DND-41 (cell line): ENCODE results near the gene KRT25.

Source experiments
- ATAC-seq: fragments of 200-7000 bp; cut with Tn5 transposase; 3 replicates; pipeline ENCODE4 v1.9.1; 2021; ENCODE audit warnings: low read depth; ENCODE audit not compliant: insufficient read depth
- DNase-seq: peaks from one replicate; pipeline ENCODE4 v3.0.0-alpha.2; 2020
- H2AFZ ChIP-seq: 2 replicates; pipeline ENCODE4 v1.6.0; 2012; ENCODE audit warnings: low read depth, low read length
- H3K27ac ChIP-seq: 2 replicates; pipeline ENCODE4 v1.5.1; 2012; ENCODE audit warnings: low read length, inconsistent platforms
- H3K27me3 ChIP-seq: fragments of 200-600 bp; sonication (generic); 2 replicates; pipeline ENCODE4 v1.6.0; 2012; ENCODE audit warnings: low read length, mild to moderate bottlenecking, inconsistent platforms; ENCODE audit not compliant: insufficient read depth, poor library complexity
- H3K36me3 ChIP-seq: 2 replicates; pipeline ENCODE4 v1.5.1; 2012; ENCODE audit warnings: low read length, inconsistent platforms; ENCODE audit not compliant: insufficient read depth
- H3K4me1 ChIP-seq: 2 replicates; pipeline ENCODE4 v1.5.1; 2012; ENCODE audit warnings: mild to moderate bottlenecking, low read length; ENCODE audit not compliant: insufficient read depth
- H3K4me2 ChIP-seq: 2 replicates; pipeline ENCODE4 v1.6.0; 2012; ENCODE audit warnings: mild to moderate bottlenecking, moderate library complexity, low read length, inconsistent platforms; ENCODE audit not compliant: insufficient read depth
- H3K4me3 ChIP-seq, 2 experiments: fragments of 200-600 bp in 1 of 2; shearing (Covaris generic) in 1 of 2; 2 replicates each; pipeline ENCODE4 v1.5.1; 2012 to 2016; ENCODE audit warnings: inconsistent platforms in 2 of 2, low read length in 2 of 2, mild to moderate bottlenecking in 2 of 2, low read depth in 1 of 2, moderate library complexity in 1 of 2
- H3K79me2 ChIP-seq: 2 replicates; pipeline ENCODE4 v1.6.0; 2012; ENCODE audit warnings: low read length, inconsistent platforms; ENCODE audit not compliant: insufficient read depth
- H3K9ac ChIP-seq: 2 replicates; pipeline ENCODE4 v1.6.0; 2012; ENCODE audit warnings: low read depth, mild to moderate bottlenecking, inconsistent platforms, low read length, moderate library complexity
- H3K9me3 ChIP-seq: 2 replicates; pipeline ENCODE4 v1.5.1; 2012; ENCODE audit warnings: low read length, moderate library complexity, mild to moderate bottlenecking, inconsistent platforms; ENCODE audit not compliant: insufficient read depth, severe bottlenecking
- H4K20me1 ChIP-seq: 2 replicates; pipeline ENCODE4 v1.6.0; 2012; ENCODE audit warnings: low read length; ENCODE audit not compliant: insufficient read depth
- EZH2 ChIP-seq: IDR thresholded peaks from 3 replicates; pipeline ENCODE4 v1.6.1; 2012; ENCODE audit warnings: borderline replicate concordance, low read depth, mild to moderate bottlenecking, moderate library complexity, low read length, inconsistent platforms; ENCODE audit not compliant: severe bottlenecking
- TF ChIP-seq, protein P1 (sequence below): IDR thresholded peaks from 2 replicates; pipeline ENCODE4 v1.5.1; 2012; ENCODE audit warnings: borderline replicate concordance, low read length, moderate library complexity, mild to moderate bottlenecking; ENCODE audit not compliant: poor library complexity, severe bottlenecking; ENCODE audit errors: extremely low read depth

Gene KRT25

DNA sequence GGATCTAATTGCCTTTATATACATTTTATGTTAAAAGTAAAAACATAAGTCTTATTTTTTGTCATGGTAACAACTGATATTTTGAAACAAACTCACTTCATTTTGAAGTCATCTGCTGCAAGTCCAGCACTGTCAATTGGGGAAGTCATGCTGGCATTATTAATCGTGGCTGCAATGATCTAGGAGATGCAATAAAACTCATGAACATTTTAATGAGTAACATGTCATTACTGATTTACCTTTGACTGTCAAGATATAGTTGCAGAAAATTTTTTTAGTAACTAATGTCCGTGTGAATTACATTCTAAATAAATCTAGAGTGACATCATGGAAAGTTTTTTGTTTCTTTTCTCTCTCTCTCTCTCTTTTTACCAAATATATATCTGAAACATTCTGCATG, 34.2 kb downstream of the KRT25 start:
- no peak for DNase-seq
- H3K79me2 ChIP-seq: no peaks in the 10 kb centered on the region
- ATAC-seq: no peak
- peaks cover 23% of the 10 kb centered on the region for H3K27me3 ChIP-seq
- H3K9me3 ChIP-seq: no peaks in the 10 kb centered on the region
- no peak overlapping the region for H3K9ac ChIP-seq
- no peaks in the 10 kb centered on the region for H3K4me1 ChIP-seq
- no peak overlapping the region for H3K4me3 ChIP-seq
- TF ChIP-seq, protein P1, sequence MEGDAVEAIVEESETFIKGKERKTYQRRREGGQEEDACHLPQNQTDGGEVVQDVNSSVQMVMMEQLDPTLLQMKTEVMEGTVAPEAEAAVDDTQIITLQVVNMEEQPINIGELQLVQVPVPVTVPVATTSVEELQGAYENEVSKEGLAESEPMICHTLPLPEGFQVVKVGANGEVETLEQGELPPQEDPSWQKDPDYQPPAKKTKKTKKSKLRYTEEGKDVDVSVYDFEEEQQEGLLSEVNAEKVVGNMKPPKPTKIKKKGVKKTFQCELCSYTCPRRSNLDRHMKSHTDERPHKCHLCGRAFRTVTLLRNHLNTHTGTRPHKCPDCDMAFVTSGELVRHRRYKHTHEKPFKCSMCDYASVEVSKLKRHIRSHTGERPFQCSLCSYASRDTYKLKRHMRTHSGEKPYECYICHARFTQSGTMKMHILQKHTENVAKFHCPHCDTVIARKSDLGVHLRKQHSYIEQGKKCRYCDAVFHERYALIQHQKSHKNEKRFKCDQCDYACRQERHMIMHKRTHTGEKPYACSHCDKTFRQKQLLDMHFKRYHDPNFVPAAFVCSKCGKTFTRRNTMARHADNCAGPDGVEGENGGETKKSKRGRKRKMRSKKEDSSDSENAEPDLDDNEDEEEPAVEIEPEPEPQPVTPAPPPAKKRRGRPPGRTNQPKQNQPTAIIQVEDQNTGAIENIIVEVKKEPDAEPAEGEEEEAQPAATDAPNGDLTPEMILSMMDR: no peak
- no peak for TF ChIP-seq EZH2
- H2AFZ ChIP-seq: no peak overlapping the region
- H3K27ac ChIP-seq: no peak overlapping the region
- no peaks in the 10 kb centered on the region for H4K20me1 ChIP-seq
- H3K36me3 ChIP-seq: no peaks in the 10 kb centered on the region
- no peak overlapping the region for H3K4me2 ChIP-seq

GRCh38 chr17:40718930-40719329, 36.2 kb downstream of the KRT25 start:
- no peak for ATAC-seq
- Histone ChIP-seq H3K9me3 (no peaks in the 10 kb centered on the region), H4K20me1 (no peaks in the 10 kb centered on the region), H3K4me1 (no peaks in the 10 kb centered on the region), H3K9ac (no peak overlapping the region), H3K79me2 (no peaks in the 10 kb centered on the region), H3K4me3 (no peak overlapping the region), H3K4me2 (no peak overlapping the region), H3K27ac (no peak overlapping the region), H3K27me3 (peaks cover 19% of the 10 kb centered on the region), H2AFZ (no peak overlapping the region), H3K36me3 (no peaks in the 10 kb centered on the region)
- no peak for DNase-seq
- no peak for TF ChIP-seq EZH2

- ATAC-seq (no peak), DNase-seq (no peak)
- Histone ChIP-seq H4K20me1 (no peaks in the 10 kb centered on the region), H3K27me3 (peaks cover 18% of the 10 kb centered on the region), H3K9ac (no peak overlapping the region), H3K4me1 (no peaks in the 10 kb centered on the region), H3K4me2 (no peak overlapping the region), H3K4me3 (no peak overlapping the region), H3K27ac (no peak overlapping the region), H3K36me3 (no peaks in the 10 kb centered on the region), H3K79me2 (no peaks in the 10 kb centered on the region), H2AFZ (no peak overlapping the region), H3K9me3 (no peaks in the 10 kb centered on the region)
- TF ChIP-seq EZH2: no peak
- TF ChIP-seq, protein P1: no peak
Observed at GRCh38 chr17:40717776-40718175, 37.4 kb downstream of the KRT25 start.

GRCh38 chr17:40714473-40714872, 40.7 kb downstream of the KRT25 start:
- ATAC-seq: no peak
- H3K4me3 ChIP-seq: no peak overlapping the region
- no peak overlapping the region for H3K9ac ChIP-seq
- DNase-seq: no peak
- H4K20me1 ChIP-seq: no peaks in the 10 kb centered on the region
- no peaks in the 10 kb centered on the region for H3K4me1 ChIP-seq
- no peak overlapping the region for H2AFZ ChIP-seq
- H3K27me3 ChIP-seq: peaks cover 7% of the 10 kb centered on the region
- no peak for TF ChIP-seq EZH2
- TF ChIP-seq, protein P1: no peak
- H3K9me3 ChIP-seq: no peaks in the 10 kb centered on the region
- no peak overlapping the region for H3K27ac ChIP-seq
- no peak overlapping the region for H3K4me2 ChIP-seq
- H3K79me2 ChIP-seq: no peaks in the 10 kb centered on the region
- H3K36me3 ChIP-seq: no peaks in the 10 kb centered on the region
